ENCODE measurements around the gene CD22. TPM values are rescaled to one million over a fixed set of nuclear protein-coding genes. Genes with fewer than 3 reads are reported as not detected.

Gene CD22
- total and polyA plus RNA-seq, 4 donors, result 0.15 to 4.1 (median 1.3) TPM

GRCh38 chr19:35293808-35294207 lies 35.2 kb upstream of the CD22 start:
- 70% methylated on average over 17 of the region's 17 CpGs for WGBS
- H3K4me1 ChIP-seq (ENCODE audit: control insufficient read depth in 4 of 4, insufficient read depth in 4 of 4, low read length in 3 of 4), result no peaks in the 10 kb centered on the region
- no peaks in the 10 kb centered on the region for H3K36me3 ChIP-seq (ENCODE audit: control insufficient read depth in 4 of 4, insufficient read depth in 3 of 4, low read depth in 1 of 4, low read length in 3 of 4)
- DNase-seq (ENCODE audit: low spot score), result no peak
- H3K27me3 ChIP-seq (ENCODE audit: control insufficient read depth in 4 of 4, insufficient read depth in 4 of 4, low read length in 3 of 4), result no peaks in the 10 kb centered on the region
- H3K9ac ChIP-seq (ENCODE audit: low read depth in 1 of 2, low read length in 2 of 2), result no peak overlapping the region
- TF ChIP-seq NR2F2 (IDR thresholded peaks at IDR 0.05), result no peak
- no peak for TF ChIP-seq REST (IDR thresholded peaks at IDR 0.05)
- no peak for TF ChIP-seq TAF1 (conservative IDR thresholded peaks at IDR 0.05)
- TF ChIP-seq ATF3 (IDR thresholded peaks at IDR 0.05), result no peak
- no peak overlapping the region for H3K27ac ChIP-seq (ENCODE audit: low read depth in 1 of 2, low read length in 2 of 2)
- H3K9me3 ChIP-seq (ENCODE audit: control insufficient read depth in 4 of 4, low read length in 3 of 4), result no peaks in the 10 kb centered on the region
- no peak overlapping the region for H3K4me3 ChIP-seq (ENCODE audit: low read depth in 1 of 3, low read length in 3 of 3)

- TF ChIP-seq FOXA2 (IDR thresholded peaks at IDR 0.05), result no peak
- DNase-seq (ENCODE audit: low spot score), result no peak
- WGBS, result 78% methylated on average over 3 of the region's 3 CpGs
- Histone ChIP-seq H3K9ac (ENCODE audit: low read depth in 1 of 2, low read length in 2 of 2) (no peak overlapping the region), H3K4me3 (ENCODE audit: low read depth in 1 of 3, low read length in 3 of 3) (no peak overlapping the region), H3K27me3 (ENCODE audit: control insufficient read depth in 4 of 4, insufficient read depth in 4 of 4, low read length in 3 of 4) (no peaks in the 10 kb centered on the region), H3K27ac (ENCODE audit: low read depth in 1 of 2, low read length in 2 of 2) (no peak overlapping the region), H3K4me1 (ENCODE audit: control insufficient read depth in 4 of 4, insufficient read depth in 4 of 4, low read length in 3 of 4) (no peaks in the 10 kb centered on the region), H3K36me3 (ENCODE audit: control insufficient read depth in 4 of 4, insufficient read depth in 3 of 4, low read depth in 1 of 4, low read length in 3 of 4) (no peaks in the 10 kb centered on the region), H3K9me3 (ENCODE audit: control insufficient read depth in 4 of 4, low read length in 3 of 4) (no peaks in the 10 kb centered on the region)
Observed at GRCh38 chr19:35294328-35294727, 34.7 kb upstream of the CD22 start.

GRCh38 chr19:35294859-35295791 lies 33.9 kb upstream of the CD22 start:
- DNase-seq (ENCODE audit: low spot score), result no peak
- no peak overlapping the region for H3K27ac ChIP-seq (ENCODE audit: low read depth in 1 of 2, low read length in 2 of 2)
- H3K36me3 ChIP-seq (ENCODE audit: control insufficient read depth in 4 of 4, insufficient read depth in 3 of 4, low read depth in 1 of 4, low read length in 3 of 4), result no peaks in the 10 kb centered on the region
- H3K4me3 ChIP-seq (ENCODE audit: low read depth in 1 of 3, low read length in 3 of 3), result no peak overlapping the region
- no peaks in the 10 kb centered on the region for H3K27me3 ChIP-seq (ENCODE audit: control insufficient read depth in 4 of 4, insufficient read depth in 4 of 4, low read length in 3 of 4)
- WGBS, result 81% methylated on average over 25 of the region's 25 CpGs
- no peak overlapping the region for H3K9ac ChIP-seq (ENCODE audit: low read depth in 1 of 2, low read length in 2 of 2)
- no peaks in the 10 kb centered on the region for H3K4me1 ChIP-seq (ENCODE audit: control insufficient read depth in 4 of 4, insufficient read depth in 4 of 4, low read length in 3 of 4)
- H3K9me3 ChIP-seq (ENCODE audit: control insufficient read depth in 4 of 4, low read length in 3 of 4), result no peaks in the 10 kb centered on the region
- TF ChIP-seq EGR1 (IDR thresholded peaks at IDR 0.05; ENCODE audit: low read depth in 2 of 2) (no peak), GABPA (IDR thresholded peaks at IDR 0.05 in 1 of 2, conservative IDR thresholded peaks at IDR 0.05 in 1 of 2) (no peak), RXRA (IDR thresholded peaks at IDR 0.05) (no peak), REST (IDR thresholded peaks at IDR 0.05) (no peak), HNF4A (conservative IDR thresholded peaks at IDR 0.05) (no peak), TAF1 (conservative IDR thresholded peaks at IDR 0.05) (no peak), JUND (IDR thresholded peaks at IDR 0.05) (no peak), MAX (IDR thresholded peaks at IDR 0.05) (no peak), YY1 (IDR thresholded peaks at IDR 0.05) (no peak), RAD21 (IDR thresholded peaks at IDR 0.05) (no peak), HNF4G (IDR thresholded peaks at IDR 0.05) (no peak), CTCF (IDR thresholded peaks at IDR 0.05; ENCODE audit: low read depth, low read length, missing input control) (no peak), FOXA1 (IDR thresholded peaks at IDR 0.05) (no peak), ATF3 (IDR thresholded peaks at IDR 0.05) (no peak), NR2F2 (IDR thresholded peaks at IDR 0.05) (no peak)
